Measurements from ENCODE around the gene FLVCR2.

Gene FLVCR2

DNA sequence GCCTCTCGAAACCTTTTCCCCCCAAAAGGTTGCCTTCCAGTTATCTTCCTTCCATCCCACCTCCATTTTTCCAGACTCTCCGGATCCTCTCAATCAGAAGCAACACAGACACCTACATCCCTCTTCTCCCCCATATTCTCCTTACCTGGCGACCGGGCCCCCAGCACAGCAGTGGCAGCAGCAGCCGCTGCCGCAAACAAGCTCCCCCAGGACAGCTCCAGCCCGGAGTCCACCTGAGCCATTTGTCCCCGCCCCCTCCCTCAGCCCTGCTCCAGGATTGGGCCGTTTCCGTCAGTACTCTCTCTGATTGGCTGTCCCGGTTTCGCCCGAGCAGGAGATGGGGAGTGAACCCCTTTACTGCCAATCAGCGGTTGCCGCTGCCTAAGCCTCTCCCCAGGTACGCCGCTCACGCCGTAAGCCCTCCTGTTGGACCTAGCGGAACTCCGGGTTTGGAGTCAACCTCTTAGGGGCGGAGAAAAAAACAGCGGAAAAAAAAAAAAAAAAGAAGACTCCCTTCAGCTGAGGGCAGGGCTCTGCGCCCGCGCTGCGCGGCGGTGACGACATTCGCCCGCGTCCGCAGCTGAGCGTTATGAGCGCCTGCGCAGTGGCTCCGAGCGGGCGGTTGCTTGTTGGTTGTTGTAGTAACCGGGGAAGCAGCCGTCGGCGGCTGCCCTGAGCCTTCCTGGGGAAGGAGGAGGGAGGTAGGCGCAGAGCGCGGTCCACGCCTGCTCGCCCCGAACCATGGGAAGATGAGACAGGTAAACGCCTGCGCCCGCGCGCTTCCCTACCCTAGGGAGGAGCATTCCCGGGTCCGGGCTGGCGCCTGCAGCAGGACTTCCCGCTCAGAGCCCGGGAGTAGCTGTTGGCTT is 82.4 kb downstream of the FLVCR2 start, which contains the start of the genes ERG28 and TTLL5:
TSS of gene ERG28 (minus strand) at position 247 of the 869 bp plus-strand sequence. CDS start 3,374 bp downstream, outside the sequence.
TSS of gene TTLL5 (plus strand) at position 617 of the 869 bp plus-strand sequence. CDS start 1,904 bp downstream, outside the sequence.
- H3K27me3 ChIP-seq (replicated peaks; ENCODE audit: control insufficient read depth, insufficient read depth, low read length), result no peaks in the 10 kb centered on the region
- H3K4me3 ChIP-seq (replicated peaks; ENCODE audit: low read depth, low read length), result peak within 1 kb of the TSS; percentile 94
- peaks cover 6% of the 10 kb centered on the region; the same call in 1 of the 2 replicates for H3K36me3 ChIP-seq (ENCODE audit: control insufficient read depth, insufficient read depth, low read length)
- TF ChIP-seq, protein P1, sequence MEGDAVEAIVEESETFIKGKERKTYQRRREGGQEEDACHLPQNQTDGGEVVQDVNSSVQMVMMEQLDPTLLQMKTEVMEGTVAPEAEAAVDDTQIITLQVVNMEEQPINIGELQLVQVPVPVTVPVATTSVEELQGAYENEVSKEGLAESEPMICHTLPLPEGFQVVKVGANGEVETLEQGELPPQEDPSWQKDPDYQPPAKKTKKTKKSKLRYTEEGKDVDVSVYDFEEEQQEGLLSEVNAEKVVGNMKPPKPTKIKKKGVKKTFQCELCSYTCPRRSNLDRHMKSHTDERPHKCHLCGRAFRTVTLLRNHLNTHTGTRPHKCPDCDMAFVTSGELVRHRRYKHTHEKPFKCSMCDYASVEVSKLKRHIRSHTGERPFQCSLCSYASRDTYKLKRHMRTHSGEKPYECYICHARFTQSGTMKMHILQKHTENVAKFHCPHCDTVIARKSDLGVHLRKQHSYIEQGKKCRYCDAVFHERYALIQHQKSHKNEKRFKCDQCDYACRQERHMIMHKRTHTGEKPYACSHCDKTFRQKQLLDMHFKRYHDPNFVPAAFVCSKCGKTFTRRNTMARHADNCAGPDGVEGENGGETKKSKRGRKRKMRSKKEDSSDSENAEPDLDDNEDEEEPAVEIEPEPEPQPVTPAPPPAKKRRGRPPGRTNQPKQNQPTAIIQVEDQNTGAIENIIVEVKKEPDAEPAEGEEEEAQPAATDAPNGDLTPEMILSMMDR (IDR thresholded peaks at IDR 0.05; ENCODE audit: insufficient read depth, low read length, poor library complexity, severe bottlenecking), result no peak
- peak; percentile 100 for DNase-seq (ENCODE audit: extremely low read depth, insufficient read length)

DNA sequence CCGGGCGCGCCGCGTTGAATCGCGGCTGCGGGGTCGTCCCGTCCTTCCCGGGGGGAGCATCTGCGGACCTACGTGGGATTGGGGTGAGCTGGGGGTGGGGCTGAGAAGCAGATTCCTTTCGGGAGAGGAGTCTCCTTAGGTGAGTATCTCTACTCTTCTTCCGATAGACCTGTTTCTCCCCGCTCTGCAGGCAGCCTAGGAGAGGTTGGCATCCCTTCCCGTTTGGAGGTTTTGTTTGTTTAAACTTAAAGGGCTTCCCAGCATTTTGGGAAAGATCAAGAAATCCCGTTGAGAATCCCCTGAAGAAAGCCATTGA is 83.0 kb downstream of the FLVCR2 start:
- TF ChIP-seq, protein P1 (IDR thresholded peaks at IDR 0.05; ENCODE audit: insufficient read depth, low read length, poor library complexity, severe bottlenecking), result no peak
- Histone ChIP-seq H3K4me3 (replicated peaks; ENCODE audit: low read depth, low read length) (peak overlapping the region; percentile 94), H3K27me3 (replicated peaks; ENCODE audit: control insufficient read depth, insufficient read depth, low read length) (no peaks in the 10 kb centered on the region), H3K36me3 (ENCODE audit: control insufficient read depth, insufficient read depth, low read length) (peaks cover 6% of the 10 kb centered on the region; the same call in 1 of the 2 replicates)
- DNase-seq (ENCODE audit: extremely low read depth, insufficient read length), result no peak

DNA sequence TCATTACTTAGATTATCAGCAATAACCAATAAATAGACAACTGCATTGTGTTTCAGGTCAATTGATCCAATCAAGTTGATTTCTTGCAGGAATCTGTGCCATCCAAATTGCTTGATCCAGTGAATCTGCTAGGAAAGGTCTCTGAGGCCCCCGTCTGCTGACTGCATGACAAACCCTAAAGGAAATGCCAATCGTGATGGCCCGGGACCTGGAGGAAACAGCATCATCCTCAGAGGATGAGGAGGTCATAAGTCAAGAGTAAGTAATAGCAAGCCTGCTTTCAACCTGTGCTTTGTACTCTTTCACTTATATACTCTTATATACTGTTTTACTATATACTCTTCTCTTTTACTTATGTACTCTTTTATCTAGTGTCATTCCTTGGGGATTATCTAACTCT is 84.5 kb downstream of the FLVCR2 start:
- TF ChIP-seq, protein P1 (IDR thresholded peaks at IDR 0.05; ENCODE audit: insufficient read depth, low read length, poor library complexity, severe bottlenecking), result no peak
- Histone ChIP-seq H3K27me3 (replicated peaks; ENCODE audit: control insufficient read depth, insufficient read depth, low read length) (no peaks in the 10 kb centered on the region), H3K36me3 (ENCODE audit: control insufficient read depth, insufficient read depth, low read length) (no peaks in the 10 kb centered on the region), H3K4me3 (replicated peaks; ENCODE audit: low read depth, low read length) (no peak overlapping the region)
- no peak for DNase-seq (ENCODE audit: extremely low read depth, insufficient read length)

DNA sequence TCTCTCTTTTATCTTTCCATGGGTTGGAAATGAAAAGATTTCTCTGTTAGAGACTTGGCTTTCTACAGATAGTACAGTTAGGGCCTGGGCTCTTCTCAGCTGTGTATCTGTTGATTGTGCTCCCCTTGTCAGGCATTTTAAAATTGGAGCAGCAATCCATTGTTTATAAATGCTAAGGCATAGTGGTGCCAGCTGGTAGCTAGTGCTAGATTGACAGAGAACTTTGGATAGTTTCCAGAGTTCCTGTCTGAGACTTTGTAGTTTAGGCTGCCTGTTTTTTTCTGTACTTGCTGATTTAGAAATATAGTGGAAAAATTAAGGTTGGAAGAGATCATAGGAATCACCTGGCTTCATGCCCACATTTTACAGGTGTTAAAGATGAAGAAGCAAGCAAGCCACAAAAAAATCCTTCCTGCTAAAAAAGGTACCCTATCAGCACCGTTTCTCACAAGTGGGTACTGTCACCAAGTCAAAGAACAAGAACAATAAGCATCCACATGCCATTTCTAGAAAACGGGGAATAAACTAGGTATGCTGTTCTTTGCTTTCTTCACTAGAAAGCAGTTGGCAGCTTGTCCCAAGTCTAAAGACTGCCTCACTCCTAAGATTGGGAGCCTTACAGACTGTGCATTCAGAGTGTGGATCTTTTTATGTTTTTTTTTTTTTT is 88.8 kb downstream of the FLVCR2 start:
- H3K4me3 ChIP-seq (replicated peaks; ENCODE audit: low read depth, low read length), result no peak overlapping the region
- DNase-seq (ENCODE audit: extremely low read depth, insufficient read length), result no peak
- no peaks in the 10 kb centered on the region for H3K27me3 ChIP-seq (replicated peaks; ENCODE audit: control insufficient read depth, insufficient read depth, low read length)
- H3K36me3 ChIP-seq (ENCODE audit: control insufficient read depth, insufficient read depth, low read length), result peaks cover 1% of the 10 kb centered on the region
- TF ChIP-seq, protein P1 (IDR thresholded peaks at IDR 0.05; ENCODE audit: insufficient read depth, low read length, poor library complexity, severe bottlenecking), result no peak

DNA sequence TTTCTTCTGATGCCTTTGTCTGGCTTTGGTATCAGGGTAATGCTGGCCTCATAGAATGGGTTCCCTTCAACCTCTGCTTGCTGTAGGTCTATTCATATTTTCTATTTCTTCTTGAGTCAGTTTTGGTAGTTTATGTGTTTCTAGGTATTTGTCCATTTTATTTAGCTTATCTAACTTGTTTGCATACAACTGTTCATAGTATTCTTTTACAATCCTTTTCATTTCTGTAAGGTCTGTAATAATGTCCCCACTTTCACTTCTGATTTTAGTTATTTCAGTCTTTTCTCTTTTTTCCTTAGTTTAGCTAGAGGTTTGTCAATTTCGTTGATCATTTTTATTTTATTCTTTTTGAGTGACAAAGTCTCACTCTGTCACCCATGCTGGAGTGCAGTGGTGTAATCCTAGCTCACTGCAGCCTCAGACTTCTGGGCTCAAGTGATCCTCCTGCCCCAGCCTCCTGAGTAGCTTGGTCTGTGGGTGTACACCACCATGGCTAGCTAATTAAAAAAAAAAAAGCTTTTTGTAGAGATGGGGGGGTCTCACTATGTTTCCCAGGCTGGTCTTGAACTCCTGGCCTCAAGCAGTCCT is 94.3 kb downstream of the FLVCR2 start:
- Histone ChIP-seq H3K27me3 (replicated peaks; ENCODE audit: control insufficient read depth, insufficient read depth, low read length) (no peaks in the 10 kb centered on the region), H3K36me3 (ENCODE audit: control insufficient read depth, insufficient read depth, low read length) (peaks cover 1% of the 10 kb centered on the region), H3K4me3 (replicated peaks; ENCODE audit: low read depth, low read length) (no peak overlapping the region)
- DNase-seq (ENCODE audit: extremely low read depth, insufficient read length), result no peak
- TF ChIP-seq, protein P1 (IDR thresholded peaks at IDR 0.05; ENCODE audit: insufficient read depth, low read length, poor library complexity, severe bottlenecking), result no peak

Measured in GM06990 (cell line).